Chondrocyte (in vitro differentiated cells): ENCODE results near the gene CUL1. TPM values are rescaled to one million over a fixed set of nuclear protein-coding genes. Genes with fewer than 3 reads are reported as not detected.

Experiments
- DNase-seq: peaks from one replicate; pipeline ENCODE4 v3.0.0; 2021; ENCODE audit warnings: mixed read lengths, low spot score
- H3K27ac Mint-ChIP-seq: one replicate; pipeline ENCODE4 v1.8.0; 2021; ENCODE audit warnings: mild to moderate bottlenecking, moderate library complexity, mixed read lengths; ENCODE audit not compliant: unreplicated experiment
- H3K27me3 Mint-ChIP-seq: 2 replicates; pipeline ENCODE4 v1.8.0; 2021; ENCODE audit warnings: low read depth, mixed read lengths
- H3K36me3 Mint-ChIP-seq: 2 replicates; pipeline ENCODE4 v1.8.0; 2021; ENCODE audit warnings: low read depth, mixed read lengths
- H3K4me1 Mint-ChIP-seq: 2 replicates; pipeline ENCODE4 v1.8.0; 2021; ENCODE audit warnings: low read depth, mild to moderate bottlenecking, mixed read lengths
- H3K4me3 Mint-ChIP-seq: one replicate; pipeline ENCODE4 v1.8.0; 2021; ENCODE audit warnings: mild to moderate bottlenecking, moderate library complexity, mixed read lengths; ENCODE audit not compliant: unreplicated experiment
- H3K9me3 Mint-ChIP-seq: 2 replicates; pipeline ENCODE4 v1.8.0; 2021; ENCODE audit warnings: low read depth, mixed read lengths
- CTCF ChIP-seq: fragments of 200-600 bp; sonication (generic); IDR thresholded peaks from 2 replicates; pipeline ENCODE4 v1.5.0; 2021; ENCODE audit warnings: antibody characterized with exemption, mild to moderate bottlenecking, moderate library complexity
- total RNA-seq: library from RNA; stranded (reverse); gene quantifications from 3 replicates; pipeline ENCODE4 v1.2.1, GENCODE V29; 2021

Gene CUL1
- total RNA-seq, 1 donor from 2014 or later, result 41.1 TPM

DNA sequence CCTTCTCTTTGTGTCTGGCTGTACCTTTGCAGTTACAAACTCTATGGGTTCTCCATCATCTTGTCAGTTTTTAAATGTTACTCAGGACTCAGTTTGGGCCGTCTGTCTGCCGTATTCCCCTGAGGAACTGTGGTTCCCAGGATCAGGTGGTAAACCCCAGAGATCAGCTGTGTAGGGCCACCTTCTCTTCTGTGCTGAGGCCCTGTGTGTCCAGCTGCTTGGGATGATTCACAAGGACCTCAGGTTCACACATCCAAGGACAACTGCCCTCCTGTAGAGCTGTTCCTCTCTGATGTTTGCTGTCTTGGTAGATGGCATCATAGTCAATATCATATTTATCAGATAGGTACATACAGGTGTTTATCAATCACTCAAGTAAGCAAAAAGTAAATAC, 24.5 kb downstream of the CUL1 start:
- no peak overlapping the region for H3K27ac Mint-ChIP-seq
- H3K36me3 Mint-ChIP-seq, result no peaks in the 10 kb centered on the region
- H3K9me3 Mint-ChIP-seq, result no peaks in the 10 kb centered on the region
- no peak for TF ChIP-seq CTCF
- H3K4me3 Mint-ChIP-seq, result no peak overlapping the region
- H3K27me3 Mint-ChIP-seq, result no peaks in the 10 kb centered on the region
- no peak for DNase-seq
- H3K4me1 Mint-ChIP-seq, result peaks cover 47% of the 10 kb centered on the region

- Mint-ChIP-seq H3K9me3 (no peaks in the 10 kb centered on the region), H3K4me1 (peaks cover 45% of the 10 kb centered on the region), H3K27me3 (no peaks in the 10 kb centered on the region), H3K36me3 (no peaks in the 10 kb centered on the region), H3K27ac (no peak overlapping the region), H3K4me3 (no peak overlapping the region)
- no peak for DNase-seq
- TF ChIP-seq CTCF, result no peak
These were observed 25.1 kb downstream of the CUL1 start for GRCh38 chr7:148723846-148724245.

DNA sequence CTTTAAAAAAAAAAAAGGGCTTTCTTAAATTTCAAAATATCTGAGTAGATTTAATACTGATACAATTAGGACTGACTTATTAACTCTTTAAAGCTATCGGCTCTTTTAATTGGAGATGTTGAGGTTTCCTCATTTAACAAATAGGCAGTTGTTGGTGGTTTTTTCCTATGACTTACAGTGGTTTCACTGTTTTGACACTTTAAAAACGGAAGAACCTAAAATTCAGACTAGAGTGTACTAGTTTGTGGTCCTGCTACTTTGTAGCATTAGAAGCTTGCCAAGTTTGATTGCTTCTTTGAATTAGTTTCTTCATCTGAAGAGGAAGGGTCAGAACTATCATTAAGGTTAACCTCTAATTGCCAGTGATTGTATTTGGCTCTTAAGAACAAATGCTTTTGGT, 27.7 kb downstream of the CUL1 start:
- Mint-ChIP-seq H3K9me3 (no peaks in the 10 kb centered on the region), H3K4me1 (peaks cover 53% of the 10 kb centered on the region), H3K27me3 (no peaks in the 10 kb centered on the region), H3K27ac (no peak overlapping the region), H3K4me3 (no peak overlapping the region), H3K36me3 (no peaks in the 10 kb centered on the region)
- TF ChIP-seq CTCF, result no peak
- no peak for DNase-seq

DNA sequence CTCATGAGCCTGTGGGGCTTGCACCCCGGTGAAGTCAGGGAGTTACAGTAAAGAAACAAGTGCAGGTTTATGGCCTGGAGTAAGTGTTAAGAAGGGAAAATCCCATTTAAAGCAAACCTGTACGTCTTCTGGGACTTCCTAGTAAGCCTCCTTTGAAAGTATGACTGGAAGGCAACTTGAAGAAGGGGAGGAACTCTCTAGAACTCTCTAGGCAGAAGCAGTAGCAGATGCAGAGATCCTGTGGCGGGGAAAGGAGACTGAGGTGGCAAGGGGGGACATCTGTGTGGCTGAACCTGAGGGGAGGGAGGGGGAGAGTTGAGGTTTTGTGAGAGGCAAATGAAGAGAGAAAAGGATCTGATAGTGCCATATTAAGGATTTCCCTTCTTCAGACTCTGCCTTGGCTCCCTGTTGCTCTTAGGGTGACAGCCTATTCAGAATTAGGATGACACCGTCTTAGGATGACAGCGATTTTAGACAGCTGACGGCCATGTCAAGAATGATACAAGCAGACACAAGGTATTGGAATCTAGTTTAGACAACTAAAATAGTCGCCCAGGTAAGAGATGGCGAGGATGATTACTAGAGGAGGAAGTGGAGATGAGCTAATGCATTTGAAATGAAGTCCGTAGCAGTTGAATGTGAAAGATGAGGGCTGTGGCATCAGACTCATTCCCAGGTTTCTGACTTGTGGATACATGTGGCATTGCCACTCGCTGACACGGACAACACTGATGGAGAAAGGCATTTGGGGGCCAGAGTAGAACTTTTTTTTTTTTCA, 29.0 kb downstream of the CUL1 start:
- Mint-ChIP-seq H3K4me3 (no peak overlapping the region), H3K27ac (no peak overlapping the region), H3K4me1 (peaks cover 53% of the 10 kb centered on the region), H3K27me3 (no peaks in the 10 kb centered on the region), H3K36me3 (peaks cover 8% of the 10 kb centered on the region), H3K9me3 (no peaks in the 10 kb centered on the region)
- TF ChIP-seq CTCF, result no peak
- DNase-seq, result no peak

DNA sequence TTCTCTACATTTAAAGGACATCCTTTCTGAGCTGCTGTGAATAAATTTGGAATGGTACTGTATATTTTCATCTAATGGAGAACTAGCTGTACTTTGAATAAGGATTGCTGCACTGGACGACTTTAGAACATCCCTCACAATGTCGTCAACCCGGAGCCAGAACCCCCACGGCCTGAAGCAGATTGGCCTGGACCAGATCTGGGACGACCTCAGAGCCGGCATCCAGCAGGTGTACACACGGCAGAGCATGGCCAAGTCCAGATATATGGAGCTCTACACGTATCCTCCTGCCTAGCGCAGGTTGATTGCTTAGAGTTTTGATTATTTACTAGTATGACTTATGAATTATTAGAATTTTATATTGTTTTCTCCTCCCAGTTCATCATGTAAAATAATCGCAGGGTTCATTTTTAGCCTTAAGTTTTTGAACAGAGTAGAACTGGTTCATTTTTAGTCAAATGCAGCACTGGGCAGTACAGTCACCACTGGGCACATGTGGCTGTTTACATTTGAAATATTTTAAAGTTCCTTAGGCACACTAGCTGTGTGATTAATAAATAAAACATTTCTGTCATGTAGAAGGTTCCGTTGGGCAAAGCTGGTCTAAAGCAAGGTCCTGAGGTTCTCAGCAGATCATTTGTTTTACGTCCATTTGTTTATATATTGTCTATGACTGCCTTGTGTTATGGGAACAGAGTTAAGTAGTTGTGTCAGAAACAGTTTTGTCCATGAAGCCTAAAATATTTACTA, 31.5 kb downstream of the CUL1 start:
- H3K4me3 Mint-ChIP-seq, result no peak overlapping the region
- H3K27me3 Mint-ChIP-seq, result no peaks in the 10 kb centered on the region
- H3K27ac Mint-ChIP-seq, result peak overlapping the region; percentile 87
- DNase-seq, result no peak
- H3K36me3 Mint-ChIP-seq, result peaks cover 14% of the 10 kb centered on the region
- TF ChIP-seq CTCF, result no peak
- H3K9me3 Mint-ChIP-seq, result no peaks in the 10 kb centered on the region
- peaks cover 66% of the 10 kb centered on the region for H3K4me1 Mint-ChIP-seq
